HG03469 (cell line): ENCODE data around the gene B4GALT5.

Experiments
- ATAC-seq: cut with Tn5 transposase; IDR thresholded peaks from one replicate; pipeline ENCODE4 v1.9.1; 2021; ENCODE audit warnings: mild to moderate bottlenecking, moderate library complexity, moderate number of reproducible peaks; ENCODE audit not compliant: unreplicated experiment

B4GALT5 gene

GRCh38 chr20:49610691-49611538 is 102.8 kb downstream of the B4GALT5 start:
- peak; percentile 48 for ATAC-seq

GRCh38 chr20:49608752-49609670 is 104.7 kb downstream of the B4GALT5 start:
- no peak for ATAC-seq

GRCh38 chr20:49607568-49607967 is 106.1 kb downstream of the B4GALT5 start:
- ATAC-seq, result no peak

GRCh38 chr20:49603209-49603627 is 110.5 kb downstream of the B4GALT5 start:
- ATAC-seq, result no peak

GRCh38 chr20:49602345-49603208 is 111.1 kb downstream of the B4GALT5 start:
- no peak for ATAC-seq

GRCh38 chr20:49601153-49601924 is 112.3 kb downstream of the B4GALT5 start:
- no peak for ATAC-seq

- ATAC-seq, result no peak
Measured at GRCh38 chr20:49599746-49600113, 113.9 kb downstream of the B4GALT5 start.

GRCh38 chr20:49597825-49598395 is 115.8 kb downstream of the B4GALT5 start:
- ATAC-seq, result no peak

- ATAC-seq, result no peak
Measured at GRCh38 chr20:49595811-49596561, 117.7 kb downstream of the B4GALT5 start.

GRCh38 chr20:49595346-49595745 is 118.3 kb downstream of the B4GALT5 start:
- ATAC-seq, result no peak

- no peak for ATAC-seq
Measured at GRCh38 chr20:49594931-49595315, 118.8 kb downstream of the B4GALT5 start.

- ATAC-seq, result no peak
Measured at GRCh38 chr20:49594143-49594930, 119.3 kb downstream of the B4GALT5 start.

GRCh38 chr20:49593466-49594142 is 120.1 kb downstream of the B4GALT5 start:
- no peak for ATAC-seq

GRCh38 chr20:49592120-49592519 is 121.6 kb downstream of the B4GALT5 start:
- ATAC-seq, result no peak

- no peak for ATAC-seq
Measured at GRCh38 chr20:49591217-49591865, 122.3 kb downstream of the B4GALT5 start.

- no peak for ATAC-seq
Measured at GRCh38 chr20:49590163-49591017, 123.3 kb downstream of the B4GALT5 start.
